ENCODE data around the gene PHAX.
"Not testable (repeated sequence)": the region's sequence is repeated elsewhere in the genome, so short reads cannot be mapped to it uniquely, and the experiment has no call there.

The PHAX gene

GRCh38 chr5:126659805-126660482, 59.2 kb downstream of the PHAX start:
- no peak for DNase-seq (ENCODE audit: low read depth)

DNA sequence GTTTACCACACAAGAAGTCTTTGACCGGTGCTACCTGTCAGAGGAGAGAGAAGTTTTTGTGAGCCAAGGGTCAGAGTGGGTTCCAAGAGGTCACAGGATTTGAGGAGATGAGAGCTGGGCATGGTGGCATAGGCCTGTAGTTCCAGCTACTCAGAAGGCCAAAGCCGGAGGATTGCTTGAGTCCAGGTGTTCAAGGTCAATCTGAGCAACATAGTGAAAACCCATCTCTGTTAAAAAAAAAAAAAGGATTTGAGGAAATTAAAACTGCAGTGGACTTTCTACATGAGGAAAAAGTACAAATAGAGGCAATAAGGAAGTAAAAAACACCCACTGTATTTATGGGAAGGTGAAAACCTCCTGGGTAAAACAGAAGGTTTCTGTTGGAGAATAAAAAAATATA, 63.8 kb downstream of the PHAX start:
- no peak for DNase-seq (ENCODE audit: low read depth)

DNA sequence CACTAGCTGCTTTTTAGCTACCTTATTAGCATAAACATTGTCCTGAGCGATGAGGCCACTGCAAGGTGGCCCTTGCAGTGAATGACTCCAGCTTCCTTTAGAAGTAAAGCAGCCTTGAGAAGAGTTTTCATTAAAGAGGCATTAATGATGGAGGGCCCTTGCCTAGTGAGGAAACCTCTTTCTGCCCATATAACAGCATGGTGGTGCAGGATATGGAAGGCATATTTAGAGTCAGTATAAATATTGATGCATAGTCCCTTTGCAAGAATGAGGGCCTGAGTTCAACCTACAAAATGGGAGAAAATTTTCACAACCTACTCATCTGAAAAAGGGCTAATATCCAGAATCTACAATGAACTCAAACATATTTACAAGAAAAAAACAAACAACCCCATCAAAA, 69.4 kb downstream of the PHAX start:
- DNase-seq (ENCODE audit: low read depth), result not testable (repeated sequence)

GRCh38 chr5:126671681-126672080, 70.9 kb downstream of the PHAX start:
- DNase-seq (ENCODE audit: low read depth), result not testable (repeated sequence)

GRCh38 chr5:126673477-126673876, 72.7 kb downstream of the PHAX start:
- no peak for DNase-seq (ENCODE audit: low read depth)

DNA sequence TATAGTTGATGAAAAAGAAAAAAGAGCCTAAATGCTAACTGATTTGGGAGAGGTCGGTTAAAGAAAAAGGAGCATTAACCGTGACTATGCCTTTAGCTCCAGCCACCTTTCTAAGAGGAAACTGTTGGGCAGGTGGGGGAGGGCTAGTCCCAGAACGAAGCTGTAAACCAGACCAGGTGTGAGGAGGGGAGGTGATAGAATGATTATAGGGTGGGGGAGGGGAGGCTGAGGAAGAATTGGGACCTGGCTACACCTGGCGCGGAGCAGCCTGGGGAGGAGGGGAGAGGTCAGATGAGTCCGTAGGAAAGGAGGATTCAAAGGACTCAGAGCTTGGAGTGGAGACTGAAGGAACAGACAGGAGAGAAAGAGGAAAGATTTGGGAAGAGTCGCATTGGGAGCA, 73.4 kb downstream of the PHAX start:
- no peak for DNase-seq (ENCODE audit: low read depth)

GRCh38 chr5:126675338-126675737, 74.6 kb downstream of the PHAX start:
- no peak for DNase-seq (ENCODE audit: low read depth)

- DNase-seq (ENCODE audit: low read depth), result peak; percentile 24
These were observed 75.5 kb downstream of the PHAX start for GRCh38 chr5:126676195-126676624.
